ENCODE measurements around the gene FAHD1. TPM values are rescaled to one million over a fixed set of nuclear protein-coding genes. Genes with fewer than 3 reads are reported as not detected.

Gene FAHD1
- total RNA-seq, 4 donors from 2014 or later: 46.2 to 89.0 (median 62.3) TPM

- WGBS, 2 donors: 27 to 32% methylated on average over 8 of the region's 8 CpGs
- TF ChIP-seq CTCF (IDR thresholded peaks at IDR 0.05) (no peak), POLR2A (IDR thresholded peaks at IDR 0.05) (no peak)
- DNase-seq (ENCODE audit: low spot score in 2 of 2): no peak
- H3K4me3 ChIP-seq (ENCODE audit: low read depth, poor library complexity, severe bottlenecking): no peak overlapping the region
- intact Hi-C loops (cut with DNase I; ENCODE audit: low total_unique reads): loop anchor here (10.0 kb wide), 1 partner anchor 76 kb away; no protein-coding TSS in a partner anchor
These were observed 31.3 kb downstream of the FAHD1 start for GRCh38 chr16:1858189-1858865.

- intact Hi-C loops (cut with DNase I; ENCODE audit: low total_unique reads): loop anchor here (10.0 kb wide), 1 partner anchor 75 kb away; no protein-coding TSS in a partner anchor
- 19 to 40% methylated on average over 8 of the region's 8 CpGs for WGBS, 2 donors
These were observed 32.6 kb downstream of the FAHD1 start for GRCh38 chr16:1859650-1860049.

GRCh38 chr16:1861730-1862129 is 34.7 kb downstream of the FAHD1 start:
- no peak for DNase-seq (ENCODE audit: low spot score in 2 of 2)
- 81 to 82% methylated on average over 5 of the region's 5 CpGs for WGBS, 2 donors
- TF ChIP-seq CTCF (IDR thresholded peaks at IDR 0.05) (no peak), POLR2A (IDR thresholded peaks at IDR 0.05) (no peak)
- H3K4me3 ChIP-seq (ENCODE audit: low read depth, poor library complexity, severe bottlenecking): no peak overlapping the region
- intact Hi-C loops (cut with DNase I; ENCODE audit: low total_unique reads): no loop called here

More at GRCh38 chr16:1859650-1860049, 32.6 kb downstream of the FAHD1 start:
- no peak for DNase-seq (ENCODE audit: low spot score in 2 of 2)
- TF ChIP-seq CTCF (IDR thresholded peaks at IDR 0.05) (no peak), POLR2A (IDR thresholded peaks at IDR 0.05) (no peak)
- H3K4me3 ChIP-seq (ENCODE audit: low read depth, poor library complexity, severe bottlenecking): no peak overlapping the region

- TF ChIP-seq POLR2A (IDR thresholded peaks at IDR 0.05): no peak
- no peak for TF ChIP-seq CTCF (IDR thresholded peaks at IDR 0.05)
- no peak for DNase-seq (ENCODE audit: low spot score in 2 of 2)
- no peak overlapping the region for H3K4me3 ChIP-seq (ENCODE audit: low read depth, poor library complexity, severe bottlenecking)
- WGBS, 2 donors: 84 to 86% methylated on average over 9 of the region's 9 CpGs
- intact Hi-C loops (cut with DNase I; ENCODE audit: low total_unique reads): no loop called here
These were observed 35.4 kb downstream of the FAHD1 start for GRCh38 chr16:1862394-1862793.

GRCh38 chr16:1863681-1864460 is 36.9 kb downstream of the FAHD1 start:
- TF ChIP-seq CTCF (IDR thresholded peaks at IDR 0.05): no peak
- no peak for TF ChIP-seq POLR2A (IDR thresholded peaks at IDR 0.05)
- intact Hi-C loops (cut with DNase I; ENCODE audit: low total_unique reads): no loop called here
- H3K4me3 ChIP-seq (ENCODE audit: low read depth, poor library complexity, severe bottlenecking): no peak overlapping the region
- DNase-seq (ENCODE audit: low spot score in 2 of 2): no peak
- 10 to 16% methylated on average over 4 of the region's 4 CpGs for WGBS, 2 donors
